ENCODE results near the gene TM6SF1.

DNA sequence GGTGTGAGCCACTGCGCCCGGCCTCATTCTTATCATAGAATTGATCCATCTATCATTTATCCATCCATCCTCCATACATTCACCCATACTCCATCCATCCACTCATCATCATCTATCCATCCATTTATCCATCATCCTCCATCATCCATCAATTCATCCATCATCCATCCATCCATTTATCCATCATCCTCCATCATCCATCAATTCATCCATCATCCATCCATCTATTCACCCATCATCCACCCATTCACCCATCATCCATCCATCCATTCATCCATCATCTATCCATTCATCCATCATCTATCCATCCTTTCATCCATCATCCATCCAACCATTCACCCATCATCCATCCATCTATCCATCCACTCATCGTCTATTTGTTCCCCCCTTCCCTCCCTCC is 3.7 kb downstream of the TM6SF1 start:
- TF ChIP-seq CBX5 (IDR thresholded peaks at IDR 0.05; ENCODE audit: low read depth, low read length) (no peak), SRF (IDR thresholded peaks at IDR 0.05; ENCODE audit: low read depth, low read length) (no peak), SP1 (IDR thresholded peaks at IDR 0.05; ENCODE audit: low read depth, low read length) (no peak), TAF1 (IDR thresholded peaks at IDR 0.05; ENCODE audit: low read depth, low read length) (no peak), USF2 (IDR thresholded peaks at IDR 0.05; ENCODE audit: low read length) (no peak), ATF2 (IDR thresholded peaks at IDR 0.05; ENCODE audit: low read length) (no peak), JUND (IDR thresholded peaks at IDR 0.05; ENCODE audit: low read length) (no peak), RAD21 (IDR thresholded peaks at IDR 0.05 in 1 of 2, conservative IDR thresholded peaks at IDR 0.05 in 1 of 2; ENCODE audit: low read depth in 2 of 2, low read length in 2 of 2) (no peak), POLR2AphosphoS5 (IDR thresholded peaks at IDR 0.05; ENCODE audit: low read depth, low read length) (no peak), ATF3 (IDR thresholded peaks at IDR 0.05; ENCODE audit: insufficient read depth, low read depth, low read length) (no peak), EZH2 (IDR thresholded peaks at IDR 0.05; ENCODE audit: low read depth, low read length, severe bottlenecking) (no peak), RFX5 (IDR thresholded peaks at IDR 0.05; ENCODE audit: borderline replicate concordance, low read depth, low read length) (no peak), MAX (IDR thresholded peaks at IDR 0.05) (no peak)
- TF ChIP-seq, protein P1, sequence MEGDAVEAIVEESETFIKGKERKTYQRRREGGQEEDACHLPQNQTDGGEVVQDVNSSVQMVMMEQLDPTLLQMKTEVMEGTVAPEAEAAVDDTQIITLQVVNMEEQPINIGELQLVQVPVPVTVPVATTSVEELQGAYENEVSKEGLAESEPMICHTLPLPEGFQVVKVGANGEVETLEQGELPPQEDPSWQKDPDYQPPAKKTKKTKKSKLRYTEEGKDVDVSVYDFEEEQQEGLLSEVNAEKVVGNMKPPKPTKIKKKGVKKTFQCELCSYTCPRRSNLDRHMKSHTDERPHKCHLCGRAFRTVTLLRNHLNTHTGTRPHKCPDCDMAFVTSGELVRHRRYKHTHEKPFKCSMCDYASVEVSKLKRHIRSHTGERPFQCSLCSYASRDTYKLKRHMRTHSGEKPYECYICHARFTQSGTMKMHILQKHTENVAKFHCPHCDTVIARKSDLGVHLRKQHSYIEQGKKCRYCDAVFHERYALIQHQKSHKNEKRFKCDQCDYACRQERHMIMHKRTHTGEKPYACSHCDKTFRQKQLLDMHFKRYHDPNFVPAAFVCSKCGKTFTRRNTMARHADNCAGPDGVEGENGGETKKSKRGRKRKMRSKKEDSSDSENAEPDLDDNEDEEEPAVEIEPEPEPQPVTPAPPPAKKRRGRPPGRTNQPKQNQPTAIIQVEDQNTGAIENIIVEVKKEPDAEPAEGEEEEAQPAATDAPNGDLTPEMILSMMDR (IDR thresholded peaks at IDR 0.05; ENCODE audit: control extremely low read depth in 1 of 3, insufficient read depth in 1 of 3, low read depth in 1 of 3, low read length in 3 of 3) = no peak

All from H1 (cell line).